ENCODE measurements around the gene RNF157. TPM values are rescaled to one million over a fixed set of nuclear protein-coding genes. Genes with fewer than 3 reads are reported as not detected.

Gene RNF157
- total RNA-seq, 1 donor from 2014 or later, result 43.5 TPM

GRCh38 chr17:76141212-76142038 is 98.9 kb downstream of the RNF157 start, which contains the start of gene FOXJ1:
FOXJ1 (minus strand) TSS chr17:76141245; CDS start chr17:76140395, 850 bp downstream.
- Mint-ChIP-seq H3K36me3 (ENCODE audit: insufficient read depth) (peaks cover 2% of the 10 kb centered on the region), H3K9me3 (ENCODE audit: low read depth) (no peaks in the 10 kb centered on the region), H3K4me3 (ENCODE audit: low read depth) (peak within 1 kb of the TSS; percentile 73), H3K27me3 (peaks cover 7% of the 10 kb centered on the region), H3K27ac (no peak within 1 kb of the TSS), H3K4me1 (ENCODE audit: low read depth) (peaks cover 32% of the 10 kb centered on the region)
- peak; percentile 90 for DNase-seq (ENCODE audit: low spot score, unreplicated experiment)
- no peak for TF ChIP-seq CTCF (IDR thresholded peaks at IDR 0.05; ENCODE audit: unreplicated experiment)

- Mint-ChIP-seq H3K4me1 (ENCODE audit: low read depth) (peaks cover 32% of the 10 kb centered on the region), H3K9me3 (ENCODE audit: low read depth) (no peaks in the 10 kb centered on the region), H3K27me3 (peaks cover 7% of the 10 kb centered on the region), H3K36me3 (ENCODE audit: insufficient read depth) (peaks cover 2% of the 10 kb centered on the region), H3K4me3 (ENCODE audit: low read depth) (peak overlapping the region; percentile 73), H3K27ac (no peak overlapping the region)
- no peak for TF ChIP-seq CTCF (IDR thresholded peaks at IDR 0.05; ENCODE audit: unreplicated experiment)
- DNase-seq (ENCODE audit: low spot score, unreplicated experiment), result no peak
Observed at GRCh38 chr17:76140661-76141211, 99.6 kb downstream of the RNF157 start.

- Mint-ChIP-seq H3K27ac (peak overlapping the region; percentile 96), H3K9me3 (ENCODE audit: low read depth) (no peaks in the 10 kb centered on the region), H3K36me3 (ENCODE audit: insufficient read depth) (peaks cover 2% of the 10 kb centered on the region), H3K4me3 (ENCODE audit: low read depth) (peak overlapping the region; percentile 91), H3K27me3 (peaks cover 7% of the 10 kb centered on the region), H3K4me1 (ENCODE audit: low read depth) (peaks cover 36% of the 10 kb centered on the region)
- TF ChIP-seq CTCF (IDR thresholded peaks at IDR 0.05; ENCODE audit: unreplicated experiment), result peak; percentile 32
- DNase-seq (ENCODE audit: low spot score, unreplicated experiment), result peak; percentile 63
Observed at GRCh38 chr17:76139801-76140660, 100.3 kb downstream of the RNF157 start.

GRCh38 chr17:76138896-76139752 is 101.2 kb downstream of the RNF157 start:
- H3K4me3 Mint-ChIP-seq (ENCODE audit: low read depth), result peak overlapping the region; percentile 91
- H3K36me3 Mint-ChIP-seq (ENCODE audit: insufficient read depth), result no peaks in the 10 kb centered on the region
- H3K27me3 Mint-ChIP-seq, result peaks cover 7% of the 10 kb centered on the region
- no peak for DNase-seq (ENCODE audit: low spot score, unreplicated experiment)
- H3K4me1 Mint-ChIP-seq (ENCODE audit: low read depth), result peaks cover 37% of the 10 kb centered on the region
- H3K27ac Mint-ChIP-seq, result peak overlapping the region; percentile 96
- TF ChIP-seq CTCF (IDR thresholded peaks at IDR 0.05; ENCODE audit: unreplicated experiment), result no peak
- H3K9me3 Mint-ChIP-seq (ENCODE audit: low read depth), result no peaks in the 10 kb centered on the region
